GM21529 (cell line): ENCODE measurements around the gene ALDOC.

ENCODE experiments used
- ATAC-seq: cut with Tn5 transposase; IDR thresholded peaks from one replicate; pipeline ENCODE4 v1.9.1; 2021; ENCODE audit not compliant: unreplicated experiment

ALDOC gene

GRCh38 chr17:28553000-28553505 lies 23.6 kb downstream of the ALDOC start:
- ATAC-seq, result no peak

- peak; percentile 45 for ATAC-seq
Measured at GRCh38 chr17:28552176-28552999, 24.3 kb downstream of the ALDOC start, which contains the start of gene UNC119. Gene UNC119, minus strand, starts transcription at chr17:28552624. Its CDS starts 67 bp downstream, at chr17:28552557.

GRCh38 chr17:28551421-28552175 lies 25.1 kb downstream of the ALDOC start:
- no peak for ATAC-seq

- ATAC-seq, result no peak
Measured at GRCh38 chr17:28550858-28551257, 25.8 kb downstream of the ALDOC start.

GRCh38 chr17:28549236-28550132 lies 27.2 kb downstream of the ALDOC start:
- ATAC-seq, result peak; percentile 39

GRCh38 chr17:28548417-28549130 lies 28.1 kb downstream of the ALDOC start:
- ATAC-seq, result no peak

GRCh38 chr17:28547623-28548416 lies 28.9 kb downstream of the ALDOC start:
- peak; percentile 43 for ATAC-seq

GRCh38 chr17:28547096-28547622 lies 29.5 kb downstream of the ALDOC start:
- ATAC-seq, result no peak

GRCh38 chr17:28545787-28546415 lies 30.8 kb downstream of the ALDOC start:
- ATAC-seq, result no peak

- ATAC-seq, result no peak
Measured at GRCh38 chr17:28545141-28545503, 31.6 kb downstream of the ALDOC start.

- no peak for ATAC-seq
Measured at GRCh38 chr17:28544402-28545140, 32.1 kb downstream of the ALDOC start.

- ATAC-seq, result no peak
Measured at GRCh38 chr17:28541439-28541838, 35.3 kb downstream of the ALDOC start.

- ATAC-seq, result no peak
Measured at GRCh38 chr17:28540231-28540630, 36.5 kb downstream of the ALDOC start.

GRCh38 chr17:28538296-28538895 lies 38.3 kb downstream of the ALDOC start:
- ATAC-seq, result no peak

- no peak for ATAC-seq
Measured at GRCh38 chr17:28537219-28537610, 39.5 kb downstream of the ALDOC start.

GRCh38 chr17:28536532-28537218 lies 40.0 kb downstream of the ALDOC start:
- ATAC-seq, result no peak

GRCh38 chr17:28534740-28535375 lies 41.8 kb downstream of the ALDOC start:
- ATAC-seq, result no peak
